Measurements from ENCODE around the gene MAVS. TPM values are rescaled to one million over a fixed set of nuclear protein-coding genes. Genes with fewer than 3 reads are reported as not detected.

The MAVS gene
- total RNA-seq, 2 experiments from 2014 or later = 29.7 TPM

GRCh38 chr20:3916364-3916763 lies 69.7 kb downstream of the MAVS start:
- no peak overlapping the region for H3K27ac Mint-ChIP-seq
- peaks cover 75% of the 10 kb centered on the region for H3K36me3 Mint-ChIP-seq (ENCODE audit: low read depth)
- H3K9me3 Mint-ChIP-seq (ENCODE audit: insufficient read depth) = no peaks in the 10 kb centered on the region
- DNase-seq (no peak), ATAC-seq (no peak)
- H3K4me1 Mint-ChIP-seq (ENCODE audit: low read depth) = peaks cover 10% of the 10 kb centered on the region
- no peak overlapping the region for H3K4me3 Mint-ChIP-seq
- POLR2A ChIA-PET = interaction anchor here (0.6 kb wide), 1 partner anchor 688 kb away, joined by 3 read pairs; no protein-coding TSS in a partner anchor
- CTCF ChIA-PET = interaction anchor here (1.1 to 1.7 kb wide), 2 partner anchors 169 to 176 kb away, joined by 3 to 4 read pairs; no protein-coding TSS in a partner anchor
- H3K27me3 Mint-ChIP-seq (ENCODE audit: low read depth) = no peaks in the 10 kb centered on the region

- CTCF ChIA-PET = interaction anchor here (1.3 kb wide), 2 partner anchors 65 to 165 kb away, joined by 3 to 4 read pairs; no protein-coding TSS in a partner anchor
- no peak overlapping the region for H3K27ac Mint-ChIP-seq
- no peaks in the 10 kb centered on the region for H3K27me3 Mint-ChIP-seq (ENCODE audit: low read depth)
- H3K4me3 Mint-ChIP-seq = no peak overlapping the region
- no peaks in the 10 kb centered on the region for H3K9me3 Mint-ChIP-seq (ENCODE audit: insufficient read depth)
- peaks cover 75% of the 10 kb centered on the region for H3K36me3 Mint-ChIP-seq (ENCODE audit: low read depth)
- POLR2A ChIA-PET = no interaction called here
- ATAC-seq (no peak), DNase-seq (no peak)
- peaks cover 24% of the 10 kb centered on the region for H3K4me1 Mint-ChIP-seq (ENCODE audit: low read depth)
Measured at GRCh38 chr20:3919352-3919751, 72.7 kb downstream of the MAVS start.

GRCh38 chr20:3922223-3922982 lies 75.8 kb downstream of the MAVS start:
- no peak for DNase-seq
- peaks cover 32% of the 10 kb centered on the region for H3K4me1 Mint-ChIP-seq (ENCODE audit: low read depth)

GRCh38 chr20:3922983-3923339 lies 76.3 kb downstream of the MAVS start:
- H3K36me3 Mint-ChIP-seq (ENCODE audit: low read depth) = peaks cover 72% of the 10 kb centered on the region
- peak overlapping the region; percentile 53 for H3K27ac Mint-ChIP-seq
- CTCF ChIA-PET = no interaction called here
- peaks cover 33% of the 10 kb centered on the region for H3K4me1 Mint-ChIP-seq (ENCODE audit: low read depth)
- ATAC-seq = no peak
- H3K27me3 Mint-ChIP-seq (ENCODE audit: low read depth) = no peaks in the 10 kb centered on the region
- H3K9me3 Mint-ChIP-seq (ENCODE audit: insufficient read depth) = no peaks in the 10 kb centered on the region
- DNase-seq = no peak
- POLR2A ChIA-PET = no interaction called here
- no peak overlapping the region for H3K4me3 Mint-ChIP-seq

More at GRCh38 chr20:3922223-3922982, 75.8 kb downstream of the MAVS start:
- H3K36me3 Mint-ChIP-seq (ENCODE audit: low read depth) = peaks cover 71% of the 10 kb centered on the region
- H3K27me3 Mint-ChIP-seq (ENCODE audit: low read depth) = no peaks in the 10 kb centered on the region
- no peaks in the 10 kb centered on the region for H3K9me3 Mint-ChIP-seq (ENCODE audit: insufficient read depth)
- ChIA-PET CTCF (interaction anchor here (1.5 kb wide), 1 partner anchor 68 kb away, joined by 3 read pairs; no protein-coding TSS in a partner anchor), POLR2A (interaction anchor here (0.6 kb wide), 3 partner anchors 8 to 147 kb away, joined by 3 read pairs; no protein-coding TSS in a partner anchor)
- H3K27ac Mint-ChIP-seq = peak overlapping the region; percentile 1
- ATAC-seq = no peak
- no peak overlapping the region for H3K4me3 Mint-ChIP-seq

GRCh38 chr20:3923818-3924217 lies 77.2 kb downstream of the MAVS start:
- ATAC-seq (no peak), DNase-seq (no peak)
- Mint-ChIP-seq H3K27ac (peak overlapping the region; percentile 60), H3K36me3 (ENCODE audit: low read depth) (peaks cover 66% of the 10 kb centered on the region), H3K4me3 (no peak overlapping the region), H3K4me1 (ENCODE audit: low read depth) (peaks cover 36% of the 10 kb centered on the region), H3K9me3 (ENCODE audit: insufficient read depth) (no peaks in the 10 kb centered on the region), H3K27me3 (ENCODE audit: low read depth) (no peaks in the 10 kb centered on the region)
- CTCF ChIA-PET = no interaction called here
- POLR2A ChIA-PET = no interaction called here

DNA sequence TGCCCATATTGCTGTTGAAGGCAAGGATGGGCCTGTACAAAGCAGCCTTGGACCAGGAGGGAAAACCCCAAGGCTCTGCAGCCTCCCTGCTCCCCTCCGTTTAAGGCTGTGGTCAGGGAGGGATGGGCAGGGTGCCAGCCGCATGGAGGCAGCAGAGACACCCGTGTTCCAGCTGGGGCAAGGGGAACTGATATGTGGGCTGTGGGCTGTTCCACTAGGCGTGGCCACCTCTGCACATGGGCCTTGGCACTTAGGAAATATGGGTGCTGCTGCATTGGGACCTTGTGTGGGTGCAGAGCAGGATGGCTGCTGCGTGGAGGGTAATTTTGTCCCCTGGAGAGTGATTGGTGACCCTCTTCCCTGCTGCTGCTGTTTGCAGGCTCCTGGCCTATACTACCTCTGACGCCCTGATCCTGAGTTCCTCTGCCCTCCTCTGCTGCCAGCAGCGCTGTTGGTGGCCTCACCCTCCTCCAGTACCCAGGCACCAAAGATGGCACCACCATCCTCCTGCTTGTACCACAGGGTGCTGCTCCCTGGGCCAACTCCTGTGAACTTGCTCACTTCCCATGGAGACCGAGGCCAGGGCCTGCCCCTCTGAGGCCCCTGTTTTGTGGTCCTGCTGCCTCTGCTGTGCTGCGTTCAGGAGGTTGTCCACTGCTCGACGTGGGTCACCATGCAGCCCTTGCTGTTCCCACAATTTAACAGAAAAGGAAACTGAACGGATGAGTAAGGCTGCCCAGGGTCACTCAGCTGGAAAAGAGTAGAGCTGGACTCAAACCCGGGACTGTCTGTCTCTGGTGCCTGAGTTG lies 77.9 kb downstream of the MAVS start:
- H3K9me3 Mint-ChIP-seq (ENCODE audit: insufficient read depth) = no peaks in the 10 kb centered on the region
- peaks cover 61% of the 10 kb centered on the region for H3K36me3 Mint-ChIP-seq (ENCODE audit: low read depth)
- no peak for ATAC-seq
- ChIA-PET POLR2A (no interaction called here), CTCF (no interaction called here)
- no peak for DNase-seq
- H3K27ac Mint-ChIP-seq = peak overlapping the region; percentile 60
- H3K4me1 Mint-ChIP-seq (ENCODE audit: low read depth) = peaks cover 36% of the 10 kb centered on the region
- no peaks in the 10 kb centered on the region for H3K27me3 Mint-ChIP-seq (ENCODE audit: low read depth)
- no peak overlapping the region for H3K4me3 Mint-ChIP-seq

- no peaks in the 10 kb centered on the region for H3K9me3 Mint-ChIP-seq (ENCODE audit: insufficient read depth)
- peaks cover 56% of the 10 kb centered on the region for H3K36me3 Mint-ChIP-seq (ENCODE audit: low read depth)
- POLR2A ChIA-PET = no interaction called here
- H3K27me3 Mint-ChIP-seq (ENCODE audit: low read depth) = no peaks in the 10 kb centered on the region
- H3K27ac Mint-ChIP-seq = peak overlapping the region; percentile 60
- DNase-seq (no peak), ATAC-seq (no peak)
- H3K4me1 Mint-ChIP-seq (ENCODE audit: low read depth) = peaks cover 36% of the 10 kb centered on the region
- CTCF ChIA-PET = interaction anchor here (1.4 kb wide), 1 partner anchor 160 kb away, joined by 5 read pairs; no protein-coding TSS in a partner anchor
- no peak overlapping the region for H3K4me3 Mint-ChIP-seq
Measured at GRCh38 chr20:3925113-3925695, 78.6 kb downstream of the MAVS start.

Small RNAs within 50 kb of the gene (microRNA-seq; reads per million reads assigned to microRNA genes)
- gene MIR103A2 (6.9 reads per million, percentile 13 among the genes with 10 or more reads in this experiment), gene MIR103B2 (not detected)

Other genes with a start within 250 kb of the MAVS start
- not detected for gene GFRA4, start 183.4 kb upstream of the MAVS start, total RNA-seq
- gene ADAM33, start 164.8 kb upstream of the MAVS start, total RNA-seq = not detected
- gene SIGLEC1, start 134.2 kb upstream of the MAVS start, total RNA-seq = not detected
- gene HSPA12B, start 114.1 kb upstream of the MAVS start, total RNA-seq = not detected
- 10 to 100 TPM; 37.4 to 38.5 TPM for gene ADISSP, start 79.1 kb upstream of the MAVS start, total RNA-seq
- under 1 TPM; 0.16 TPM for gene SPEF1, start 65.4 kb upstream of the MAVS start, total RNA-seq
- 10 to 100 TPM; 87.1 to 92.0 TPM for gene CENPB, start 60.1 kb upstream of the MAVS start, total RNA-seq
- gene CDC25B, start 50.5 kb upstream of the MAVS start, total RNA-seq = 100 to 1,000 TPM; 294 to 298 TPM
- 10 to 100 TPM; 13.8 to 16.5 TPM for gene AP5S1, start 26.3 kb upstream of the MAVS start, total RNA-seq
- 10 to 100 TPM; 73.1 to 74.4 TPM for gene PANK2, start 42.6 kb downstream of the MAVS start, total RNA-seq
- 10 to 100 TPM; 12.3 to 15.3 TPM for gene RNF24, start 168.7 kb downstream of the MAVS start, total RNA-seq